Tibial nerve (tissue), 4 donors: Measurements from ENCODE around the gene SLC12A1.

Source experiments
- CTCF ChIP-seq, 5 experiments: fragments of 200-600 bp in 3 of 5; fragments of 450-650 bp in 2 of 5; sonication (generic) in 3 of 5; IDR thresholded peaks; one replicate each; pipeline ENCODE4 v1.5.1; 2016 to 2019; ENCODE audit warnings: antibody characterized with exemption in 5 of 5, mild to moderate bottlenecking in 3 of 5, moderate library complexity in 2 of 5
- EP300 ChIP-seq, 2 donors: sonication (generic); formaldehyde crosslinking; IDR thresholded peaks; one replicate each; pipeline ENCODE4 v1.6.1; 2017; ENCODE audit warnings: antibody characterized with exemption in 2 of 2, mild to moderate bottlenecking in 1 of 2
- POLR2A ChIP-seq, 2 donors: fragments of 450-650 bp; IDR thresholded peaks; one replicate each; pipeline ENCODE4 v1.6.1; 2017; ENCODE audit warnings: antibody characterized with exemption in 2 of 2, mild to moderate bottlenecking in 2 of 2, moderate library complexity in 2 of 2

DNA sequence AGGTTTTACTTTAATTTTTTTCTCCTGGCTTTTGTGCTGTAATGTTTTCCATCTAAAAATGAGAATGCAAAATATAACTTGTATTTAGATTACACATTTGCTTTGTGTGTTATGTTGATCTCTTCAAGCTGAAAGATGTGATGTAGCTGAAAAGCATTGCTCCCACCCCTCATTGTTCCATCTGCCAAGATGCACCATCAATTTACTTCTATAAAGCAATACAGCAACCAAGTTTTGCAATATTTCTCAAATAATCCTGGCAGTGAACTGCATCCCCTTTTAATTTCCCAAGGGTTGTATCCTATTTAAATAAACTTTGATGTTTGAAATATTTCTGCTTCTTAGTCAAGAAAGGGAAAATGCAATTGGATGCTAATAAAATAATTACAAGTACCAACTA, 72.6 kb downstream of the SLC12A1 start:
- no peak for TF ChIP-seq CTCF (IDR thresholded peaks at IDR 0.05)
- TF ChIP-seq POLR2A (IDR thresholded peaks at IDR 0.05) = no peak
- TF ChIP-seq EP300 (IDR thresholded peaks at IDR 0.05) = no peak
